ENCODE measurements around the gene GOLGA8J.
"Not testable (repeated sequence)": the region's sequence is repeated elsewhere in the genome, so short reads cannot be mapped to it uniquely, and the experiment has no call there.

GOLGA8J gene

GRCh38 chr15:30082655-30083054 lies at the start of gene GOLGA8J:
Gene GOLGA8J, plus strand, starts transcription at chr15:30082955. Its CDS starts 98 bp downstream, at chr15:30083053.
- DNase-seq; intact Hi-C loops (cut with DNase I): not testable (repeated sequence)

- intact Hi-C loops (cut with DNase I): loop anchor here (5.0 kb wide), 1 partner anchor 96 kb away; no protein-coding TSS in a partner anchor
- DNase-seq: peak in 1 of 42 donors; percentile 21
Measured at GRCh38 chr15:30033211-30033610, 49.5 kb upstream of the GOLGA8J start.

GRCh38 chr15:30033763-30034162 lies 49.0 kb upstream of the GOLGA8J start:
- intact Hi-C loops (cut with DNase I): loop anchor here (5.0 kb wide), 1 partner anchor 96 kb away; no protein-coding TSS in a partner anchor
- DNase-seq: peak in 7 of 42 donors; percentile 29 to 60 (median 42)

GRCh38 chr15:30036036-30036703 lies 46.6 kb upstream of the GOLGA8J start:
- DNase-seq: peak in 15 of 42 donors; percentile 33 to 85 (median 54)
- intact Hi-C loops (cut with DNase I): no loop called here

GRCh38 chr15:30038667-30039523 lies 43.9 kb upstream of the GOLGA8J start:
- intact Hi-C loops (cut with DNase I): no loop called here
- DNase-seq: peak in 17 of 42 donors; percentile 15 to 86 (median 55)

GRCh38 chr15:30041868-30042267 lies 40.9 kb upstream of the GOLGA8J start:
- peak in 10 of 42 donors; percentile 27 to 64 (median 40) for DNase-seq
- intact Hi-C loops (cut with DNase I): loop anchor here (5.0 kb wide), 1 partner anchor 100 kb away; no protein-coding TSS in a partner anchor

- DNase-seq: peak in 5 of 42 donors; percentile 35 to 58 (median 41)
- intact Hi-C loops (cut with DNase I): loop anchor here (5.0 kb wide), 1 partner anchor 100 kb away; no protein-coding TSS in a partner anchor
Measured at GRCh38 chr15:30042556-30042955, 40.2 kb upstream of the GOLGA8J start.

GRCh38 chr15:30043211-30043655 lies 39.5 kb upstream of the GOLGA8J start:
- intact Hi-C loops (cut with DNase I): loop anchor here (5.0 kb wide), 1 partner anchor 101 kb away; no protein-coding TSS in a partner anchor
- DNase-seq: peak in 9 of 42 donors; percentile 34 to 58 (median 51)

GRCh38 chr15:30044377-30044776 lies 38.4 kb upstream of the GOLGA8J start:
- intact Hi-C loops (cut with DNase I): loop anchor here (5.0 kb wide), 1 partner anchor 102 kb away; no protein-coding TSS in a partner anchor
- peak in 1 of 42 donors; percentile 34 for DNase-seq

- DNase-seq: peak in 1 of 42 donors; percentile 38
- intact Hi-C loops (cut with DNase I): loop anchor here (5.0 kb wide), 1 partner anchor 103 kb away; no protein-coding TSS in a partner anchor
Measured at GRCh38 chr15:30044826-30045225, 37.9 kb upstream of the GOLGA8J start.

GRCh38 chr15:30045248-30046041 lies 37.3 kb upstream of the GOLGA8J start:
- intact Hi-C loops (cut with DNase I): not testable (repeated sequence)
- peak in 3 of 42 donors; percentile 23 to 63 (median 26) for DNase-seq

GRCh38 chr15:30046430-30046829 lies 36.3 kb upstream of the GOLGA8J start:
- intact Hi-C loops (cut with DNase I): no loop called here
- no peak for DNase-seq

- DNase-seq: peak in 2 of 42 donors; percentile 17 to 52
- intact Hi-C loops (cut with DNase I): no loop called here
Measured at GRCh38 chr15:30055604-30056003, 27.2 kb upstream of the GOLGA8J start.

- intact Hi-C loops (cut with DNase I): no loop called here
Measured at GRCh38 chr15:30056166-30056565, 26.6 kb upstream of the GOLGA8J start.

GRCh38 chr15:30059771-30060170 lies 23.0 kb upstream of the GOLGA8J start:
- intact Hi-C loops (cut with DNase I): no loop called here
- DNase-seq: peak in 2 of 42 donors; percentile 34 to 35

More at GRCh38 chr15:30056166-30056565, 26.6 kb upstream of the GOLGA8J start:
- DNase-seq: peak in 1 of 42 donors; percentile 33

- intact Hi-C loops (cut with DNase I): no loop called here
- DNase-seq: peak in 1 of 42 donors; percentile 35
Measured at GRCh38 chr15:30062881-30063280, 19.9 kb upstream of the GOLGA8J start.

GRCh38 chr15:30063835-30064546 lies 18.8 kb upstream of the GOLGA8J start:
- intact Hi-C loops (cut with DNase I): no loop called here
- DNase-seq: no peak
